ENCODE data around the gene MLIP. TPM values are rescaled to one million over a fixed set of nuclear protein-coding genes. Genes with fewer than 3 reads are reported as not detected.
"Not testable (repeated sequence)": the region's sequence is repeated elsewhere in the genome, so short reads cannot be mapped to it uniquely, and the experiment has no call there.

The MLIP gene
- total and polyA plus RNA-seq, 10 donors, result 0.02 to 0.30 (median 0.07) TPM; not detected in 6

DNA sequence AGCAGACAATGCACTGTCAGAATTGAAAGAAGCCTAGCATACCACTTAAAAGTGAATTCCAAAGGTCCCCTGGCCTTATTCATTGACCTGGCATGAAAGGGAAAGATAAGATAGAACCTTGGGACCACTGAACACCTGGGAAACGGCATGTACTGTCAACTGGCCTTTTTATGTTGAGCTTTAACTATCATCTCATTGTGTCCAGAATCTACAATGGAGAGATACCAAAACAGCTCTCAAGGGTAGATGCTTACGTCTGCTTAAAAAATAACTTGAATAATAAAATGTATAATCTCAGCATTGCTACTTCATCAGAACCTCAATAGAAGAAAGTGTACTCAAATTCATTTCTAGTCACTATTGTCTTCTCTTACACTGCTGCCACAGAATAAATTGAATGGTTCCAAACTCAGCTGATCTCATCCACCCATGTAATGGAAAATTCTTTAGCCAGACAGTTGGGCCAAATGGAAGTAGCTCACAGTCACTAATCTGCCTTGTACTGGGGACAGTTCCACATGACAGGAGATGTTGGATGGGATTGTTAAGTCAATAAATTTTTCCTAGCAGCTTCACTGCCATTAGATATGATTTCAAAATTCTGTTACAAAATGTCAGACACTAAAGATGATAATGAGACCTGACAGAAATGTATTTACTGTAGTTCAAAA lies 93.8 kb downstream of the MLIP start:
- Histone ChIP-seq H3K4me1 (no peaks in the 10 kb centered on the region), H3K27ac (no peak overlapping the region), H3K27me3 (replicated peaks in 1 of 7) (no peaks in the 10 kb centered on the region), H3K4me3 (no peak overlapping the region), H3K9me3 (no peaks in the 10 kb centered on the region), H3K36me3 (no peaks in the 10 kb centered on the region)
- TF ChIP-seq POLR2A (IDR thresholded peaks at IDR 0.05) (no peak), POLR2AphosphoS5 (IDR thresholded peaks at IDR 0.05) (no peak)
- TF ChIP-seq, protein P1, sequence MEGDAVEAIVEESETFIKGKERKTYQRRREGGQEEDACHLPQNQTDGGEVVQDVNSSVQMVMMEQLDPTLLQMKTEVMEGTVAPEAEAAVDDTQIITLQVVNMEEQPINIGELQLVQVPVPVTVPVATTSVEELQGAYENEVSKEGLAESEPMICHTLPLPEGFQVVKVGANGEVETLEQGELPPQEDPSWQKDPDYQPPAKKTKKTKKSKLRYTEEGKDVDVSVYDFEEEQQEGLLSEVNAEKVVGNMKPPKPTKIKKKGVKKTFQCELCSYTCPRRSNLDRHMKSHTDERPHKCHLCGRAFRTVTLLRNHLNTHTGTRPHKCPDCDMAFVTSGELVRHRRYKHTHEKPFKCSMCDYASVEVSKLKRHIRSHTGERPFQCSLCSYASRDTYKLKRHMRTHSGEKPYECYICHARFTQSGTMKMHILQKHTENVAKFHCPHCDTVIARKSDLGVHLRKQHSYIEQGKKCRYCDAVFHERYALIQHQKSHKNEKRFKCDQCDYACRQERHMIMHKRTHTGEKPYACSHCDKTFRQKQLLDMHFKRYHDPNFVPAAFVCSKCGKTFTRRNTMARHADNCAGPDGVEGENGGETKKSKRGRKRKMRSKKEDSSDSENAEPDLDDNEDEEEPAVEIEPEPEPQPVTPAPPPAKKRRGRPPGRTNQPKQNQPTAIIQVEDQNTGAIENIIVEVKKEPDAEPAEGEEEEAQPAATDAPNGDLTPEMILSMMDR (IDR thresholded peaks at IDR 0.05 in 8 of 11, conservative IDR thresholded peaks at IDR 0.05 in 3 of 11), result no peak
- intact Hi-C loops (cut with DNase I; ENCODE audit: low total_unique reads), result no loop called here
- DNase-seq, result no peak
- 64 to 76% (median 73%) methylated on average over 2 of the region's 2 CpGs for WGBS, 5 donors

DNA sequence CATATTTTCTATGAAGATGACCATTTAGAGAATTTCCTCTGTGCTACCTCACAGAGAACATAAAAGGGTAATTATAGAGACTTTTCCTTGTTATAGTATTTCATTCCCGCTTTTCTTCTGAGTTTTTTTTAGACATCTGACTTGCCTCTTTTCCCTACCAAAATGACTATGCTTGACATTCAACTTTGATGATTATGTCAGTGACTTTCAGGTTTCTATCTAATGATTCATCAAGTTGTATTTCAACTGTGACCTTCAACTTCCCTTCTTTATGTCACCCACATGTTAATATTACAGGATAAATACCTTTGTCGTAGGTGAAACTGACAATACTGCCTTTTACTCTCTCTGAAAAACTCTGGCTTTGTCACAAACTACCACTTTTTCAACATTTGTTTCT lies 95.3 kb downstream of the MLIP start:
- 70 to 85% (median 77%) methylated on average over 2 of the region's 2 CpGs for WGBS, 5 donors
- Histone ChIP-seq H3K36me3 (no peaks in the 10 kb centered on the region), H3K27me3 (replicated peaks in 1 of 7) (no peaks in the 10 kb centered on the region), H3K4me3 (no peak overlapping the region), H3K4me1 (no peaks in the 10 kb centered on the region), H3K27ac (no peak overlapping the region), H3K9me3 (no peaks in the 10 kb centered on the region)
- DNase-seq, result no peak
- TF ChIP-seq, protein P1 (IDR thresholded peaks at IDR 0.05 in 8 of 11, conservative IDR thresholded peaks at IDR 0.05 in 3 of 11), result no peak
- TF ChIP-seq POLR2AphosphoS5 (IDR thresholded peaks at IDR 0.05) (no peak), POLR2A (IDR thresholded peaks at IDR 0.05) (no peak)
- intact Hi-C loops (cut with DNase I; ENCODE audit: low total_unique reads), result no loop called here

DNA sequence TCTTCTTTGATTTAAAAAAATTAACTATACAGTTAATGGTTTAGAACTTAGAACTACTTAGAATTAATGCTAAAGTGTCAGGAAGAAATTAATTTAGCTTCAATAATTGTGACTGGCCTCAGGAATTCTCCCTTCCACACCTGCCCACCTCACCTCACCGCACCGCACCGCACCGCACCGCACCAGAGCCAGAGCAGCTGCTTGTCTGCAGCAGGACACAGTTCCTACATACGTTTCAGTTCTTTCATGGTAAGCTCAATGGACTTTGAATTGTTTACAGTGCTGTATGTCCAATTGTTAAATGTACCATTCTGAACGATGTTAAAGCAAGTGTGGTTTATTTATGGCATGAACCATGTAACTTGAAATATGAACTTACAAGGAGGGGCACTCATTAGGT lies 98.7 kb downstream of the MLIP start:
- intact Hi-C loops (cut with DNase I; ENCODE audit: low total_unique reads); H3K27ac ChIP-seq: not testable (repeated sequence)
- WGBS, 5 donors, result 79 to 87% (median 81%) methylated on average over 6 of the region's 7 CpGs

DNA sequence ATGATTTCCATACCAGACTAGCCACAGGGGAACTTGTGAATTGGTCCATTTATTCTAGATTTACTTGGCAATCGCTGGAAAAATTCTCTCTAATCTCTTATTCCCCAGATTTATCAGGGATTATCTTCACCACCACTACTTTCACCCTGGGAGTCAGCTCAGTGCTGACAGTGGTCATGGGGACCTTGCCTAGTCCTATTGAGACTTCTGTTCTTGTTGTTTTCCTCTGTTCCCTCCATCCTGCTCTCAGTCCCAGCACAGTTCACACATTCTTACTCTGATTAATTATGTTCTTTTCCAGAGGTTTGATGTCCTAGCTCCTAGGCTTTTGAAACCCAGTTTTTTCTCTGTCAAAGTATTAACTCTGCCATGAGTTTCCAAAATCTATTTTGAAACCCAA lies 103.0 kb downstream of the MLIP start:
- Histone ChIP-seq H3K4me3 (no peak overlapping the region), H3K27me3 (replicated peaks in 1 of 7) (no peaks in the 10 kb centered on the region), H3K36me3 (no peaks in the 10 kb centered on the region), H3K4me1 (peaks cover 0 to 4% (median 0%) of the 10 kb centered on the region in 6 donors), H3K9me3 (no peaks in the 10 kb centered on the region), H3K27ac (no peak overlapping the region)
- no peak for DNase-seq
- WGBS, 5 donors, result 61 to 88% (median 71%) methylated on average over 1 of the region's 1 CpG
- TF ChIP-seq, protein P1 (IDR thresholded peaks at IDR 0.05 in 8 of 11, conservative IDR thresholded peaks at IDR 0.05 in 3 of 11), result no peak
- no peak for TF ChIP-seq POLR2A (IDR thresholded peaks at IDR 0.05)
- no peak for TF ChIP-seq POLR2AphosphoS5 (IDR thresholded peaks at IDR 0.05)
- intact Hi-C loops (cut with DNase I; ENCODE audit: low total_unique reads), result no loop called here

More for the DNA sequence above, 98.7 kb downstream of the MLIP start:
- not testable (repeated sequence) for H3K4me1 ChIP-seq; H3K36me3 ChIP-seq; H3K9me3 ChIP-seq; H3K4me3 ChIP-seq; DNase-seq; H3K27me3 ChIP-seq (replicated peaks in 1 of 7)

Measured in spleen (tissue), 11 donors.